Neural progenitor cell (in vitro differentiated cells): ENCODE data around the gene MCRIP1. TPM values are rescaled to one million over a fixed set of nuclear protein-coding genes. Genes with fewer than 3 reads are reported as not detected.

ENCODE experiments used
- DNase-seq: peaks from one replicate; pipeline ENCODE4 v3.0.0-alpha.2; 2016; ENCODE audit warnings: low spot score
- H2AFZ ChIP-seq: fragments of 200-600 bp; sonication (generic); replicated peaks from 2 replicates; pipeline ENCODE4 v1.6.1; 2016; ENCODE audit warnings: antibody characterized with exemption
- H3F3A ChIP-seq: fragments of 200-600 bp; sonication (generic); 2 replicates; pipeline ENCODE4 v1.6.1; 2016; ENCODE audit warnings: antibody characterized with exemption, low read depth
- H3K27ac ChIP-seq: fragments of 200-600 bp; sonication (generic); 2 replicates; pipeline ENCODE4 v1.5.1; 2016; ENCODE audit warnings: mild to moderate bottlenecking
- H3K27me3 ChIP-seq: fragments of 200-600 bp; sonication (generic); 2 replicates; pipeline ENCODE4 v1.6.1; 2016; ENCODE audit warnings: mild to moderate bottlenecking, moderate library complexity
- H3K36me3 ChIP-seq: fragments of 200-600 bp; sonication (generic); 2 replicates; pipeline ENCODE4 v1.5.1; 2016
- H3K4me1 ChIP-seq: fragments of 200-600 bp; sonication (generic); 2 replicates; pipeline ENCODE4 v1.6.1; 2016; ENCODE audit warnings: mixed run types
- H3K4me2 ChIP-seq: fragments of 200-600 bp; sonication (generic); 2 replicates; pipeline ENCODE4 v1.6.1; 2016
- H3K4me3 ChIP-seq: fragments of 200-600 bp; sonication (generic); 2 replicates; pipeline ENCODE4 v1.5.1; 2016
- H3K79me2 ChIP-seq: fragments of 200-600 bp; sonication (generic); 2 replicates; pipeline ENCODE4 v1.6.1; 2016; ENCODE audit warnings: low read depth
- H3K9ac ChIP-seq: fragments of 200-600 bp; sonication (generic); 2 replicates; pipeline ENCODE4 v1.6.1; 2016
- H3K9me3 ChIP-seq: fragments of 200-600 bp; sonication (generic); 2 replicates; pipeline ENCODE4 v1.5.1; 2016; ENCODE audit warnings: low read depth
- H4K20me1 ChIP-seq: fragments of 200-600 bp; sonication (generic); 2 replicates; pipeline ENCODE4 v1.6.1; 2016; ENCODE audit warnings: low read depth
- H3K27ac Mint-ChIP-seq: 3 replicates; pipeline ENCODE4 v1.8.0; 2021; ENCODE audit warnings: mixed read lengths
- H3K27me3 Mint-ChIP-seq: 2 replicates; pipeline ENCODE4 v1.8.0; 2022; ENCODE audit warnings: low read depth, mild to moderate bottlenecking, inconsistent platforms, moderate library complexity, mixed read lengths; ENCODE audit not compliant: insufficient read depth
- H3K36me3 Mint-ChIP-seq: 3 replicates; pipeline ENCODE4 v1.8.0; 2021; ENCODE audit warnings: mixed read lengths
- H3K4me1 Mint-ChIP-seq: 3 replicates; pipeline ENCODE4 v1.8.0; 2021; ENCODE audit warnings: mixed read lengths
- H3K4me3 Mint-ChIP-seq: 3 replicates; pipeline ENCODE4 v1.8.0; 2021; ENCODE audit warnings: mild to moderate bottlenecking, moderate library complexity, mixed read lengths
- H3K9me3 Mint-ChIP-seq: 3 replicates; pipeline ENCODE4 v1.8.0; 2020; ENCODE audit warnings: mixed read lengths
- EZH2 ChIP-seq: fragments of 200-600 bp; sonication (generic); IDR thresholded peaks from 2 replicates; pipeline ENCODE4 v1.6.1; 2017; ENCODE audit warnings: antibody characterized with exemption, mild to moderate bottlenecking, moderate library complexity
- EZH2phosphoT487 ChIP-seq: fragments of 200-600 bp; sonication (generic); IDR thresholded peaks from 2 replicates; pipeline ENCODE4 v1.6.1; 2017; ENCODE audit warnings: antibody characterized with exemption
- total RNA-seq: library from RNA; depleted of rRNA; stranded (reverse); fragments of >200 nt; gene quantifications from 2 replicates; pipeline ENCODE4 v1.2.3, GENCODE V29; 2015; ENCODE audit warnings: low replicate concordance
- TF ChIP-seq, protein P1 (sequence below): fragments of 200-600 bp; sonication (generic); IDR thresholded peaks from 2 replicates; pipeline ENCODE4 v1.5.1; 2017; ENCODE audit warnings: antibody characterized with exemption, mild to moderate bottlenecking

Gene MCRIP1
- total RNA-seq, 1 donor from 2014 or later, result 45.6 TPM

- no peak for DNase-seq
- peaks cover 3% of the 10 kb centered on the region for H3F3A ChIP-seq
- no peaks in the 10 kb centered on the region for H3K9me3 ChIP-seq
- Mint-ChIP-seq H3K27ac (no peak overlapping the region), H3K27me3 (peaks cover 48% of the 10 kb centered on the region), H3K9me3 (peaks cover 4% of the 10 kb centered on the region), H3K36me3 (no peaks in the 10 kb centered on the region), H3K4me3 (no peak overlapping the region), H3K4me1 (no peaks in the 10 kb centered on the region)
- no peak overlapping the region for H3K4me2 ChIP-seq
- no peak overlapping the region for H2AFZ ChIP-seq
- H3K9ac ChIP-seq, result no peak overlapping the region
- no peaks in the 10 kb centered on the region for H3K79me2 ChIP-seq
- H3K4me3 ChIP-seq, result no peak overlapping the region
- peaks cover 12% of the 10 kb centered on the region for H3K4me1 ChIP-seq
- peaks cover 2% of the 10 kb centered on the region for H4K20me1 ChIP-seq
- no peak overlapping the region for H3K27ac ChIP-seq
- H3K36me3 ChIP-seq, result no peaks in the 10 kb centered on the region
- peaks cover 93% of the 10 kb centered on the region for H3K27me3 ChIP-seq
- TF ChIP-seq EZH2phosphoT487, result no peak
- TF ChIP-seq, protein P1, sequence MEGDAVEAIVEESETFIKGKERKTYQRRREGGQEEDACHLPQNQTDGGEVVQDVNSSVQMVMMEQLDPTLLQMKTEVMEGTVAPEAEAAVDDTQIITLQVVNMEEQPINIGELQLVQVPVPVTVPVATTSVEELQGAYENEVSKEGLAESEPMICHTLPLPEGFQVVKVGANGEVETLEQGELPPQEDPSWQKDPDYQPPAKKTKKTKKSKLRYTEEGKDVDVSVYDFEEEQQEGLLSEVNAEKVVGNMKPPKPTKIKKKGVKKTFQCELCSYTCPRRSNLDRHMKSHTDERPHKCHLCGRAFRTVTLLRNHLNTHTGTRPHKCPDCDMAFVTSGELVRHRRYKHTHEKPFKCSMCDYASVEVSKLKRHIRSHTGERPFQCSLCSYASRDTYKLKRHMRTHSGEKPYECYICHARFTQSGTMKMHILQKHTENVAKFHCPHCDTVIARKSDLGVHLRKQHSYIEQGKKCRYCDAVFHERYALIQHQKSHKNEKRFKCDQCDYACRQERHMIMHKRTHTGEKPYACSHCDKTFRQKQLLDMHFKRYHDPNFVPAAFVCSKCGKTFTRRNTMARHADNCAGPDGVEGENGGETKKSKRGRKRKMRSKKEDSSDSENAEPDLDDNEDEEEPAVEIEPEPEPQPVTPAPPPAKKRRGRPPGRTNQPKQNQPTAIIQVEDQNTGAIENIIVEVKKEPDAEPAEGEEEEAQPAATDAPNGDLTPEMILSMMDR, result no peak
Observed at GRCh38 chr17:81805707-81806460, 27.2 kb downstream of the MCRIP1 start.

GRCh38 chr17:81804559-81805399 lies 28.3 kb downstream of the MCRIP1 start:
- Mint-ChIP-seq H3K4me3 (no peak overlapping the region), H3K4me1 (no peaks in the 10 kb centered on the region), H3K36me3 (no peaks in the 10 kb centered on the region), H3K27ac (no peak overlapping the region), H3K27me3 (peaks cover 59% of the 10 kb centered on the region), H3K9me3 (peaks cover 9% of the 10 kb centered on the region)
- TF ChIP-seq EZH2phosphoT487 (peak; percentile 79), EZH2 (peak; percentile 95)
- TF ChIP-seq, protein P1, result no peak
- Histone ChIP-seq H4K20me1 (peaks cover 2% of the 10 kb centered on the region), H3F3A (peaks cover 3% of the 10 kb centered on the region), H2AFZ (no peak overlapping the region), H3K9ac (no peak overlapping the region), H3K79me2 (no peaks in the 10 kb centered on the region), H3K4me3 (peak overlapping the region; percentile 49), H3K27me3 (peaks cover 100% of the 10 kb centered on the region), H3K9me3 (no peaks in the 10 kb centered on the region), H3K4me1 (peaks cover 12% of the 10 kb centered on the region), H3K36me3 (no peaks in the 10 kb centered on the region), H3K4me2 (peak overlapping the region; percentile 88), H3K27ac (no peak overlapping the region)
- peak; percentile 46 for DNase-seq

GRCh38 chr17:81803728-81804558 lies 29.1 kb downstream of the MCRIP1 start, which contains the start of gene GCGR:
TSS of gene GCGR (plus strand) at chr17:81804150. CDS start at chr17:81809019, 4,869 bp downstream.
- Histone ChIP-seq H3K9me3 (no peaks in the 10 kb centered on the region), H2AFZ (peak within 1 kb of the TSS; percentile 89), H3K27ac (no peak within 1 kb of the TSS), H4K20me1 (peaks cover 2% of the 10 kb centered on the region), H3K4me2 (peak within 1 kb of the TSS; percentile 88), H3K79me2 (no peaks in the 10 kb centered on the region), H3K4me1 (peaks cover 12% of the 10 kb centered on the region), H3K36me3 (no peaks in the 10 kb centered on the region), H3K27me3 (peaks cover 98% of the 10 kb centered on the region), H3F3A (peaks cover 3% of the 10 kb centered on the region), H3K4me3 (peak within 1 kb of the TSS; percentile 49), H3K9ac (no peak within 1 kb of the TSS)
- peak; percentile 49 for DNase-seq
- Mint-ChIP-seq H3K9me3 (peaks cover 17% of the 10 kb centered on the region), H3K4me3 (peak within 1 kb of the TSS; percentile 65), H3K27me3 (peaks cover 55% of the 10 kb centered on the region), H3K27ac (no peak within 1 kb of the TSS), H3K36me3 (no peaks in the 10 kb centered on the region), H3K4me1 (no peaks in the 10 kb centered on the region)
- TF ChIP-seq, protein P1, result no peak
- TF ChIP-seq EZH2 (peak; percentile 3), EZH2phosphoT487 (peak; percentile 83)
